ENCODE results near the gene TSPAN11.

TSPAN11 gene

GRCh38 chr12:30962047-30962446 lies 35.5 kb downstream of the TSPAN11 start:
- DNase-seq = no peak

GRCh38 chr12:30963709-30964564 lies 37.4 kb downstream of the TSPAN11 start:
- DNase-seq = no peak

GRCh38 chr12:30964896-30965612 lies 38.5 kb downstream of the TSPAN11 start:
- DNase-seq = no peak

GRCh38 chr12:30965613-30965985 lies 39.1 kb downstream of the TSPAN11 start:
- DNase-seq = no peak

- no peak for DNase-seq
Measured at GRCh38 chr12:30967026-30967425, 40.5 kb downstream of the TSPAN11 start.

- no peak for DNase-seq
Measured at GRCh38 chr12:30968211-30968610, 41.7 kb downstream of the TSPAN11 start.

- no peak for DNase-seq
Measured at GRCh38 chr12:30969006-30969405, 42.5 kb downstream of the TSPAN11 start.

GRCh38 chr12:30969606-30970395 lies 43.3 kb downstream of the TSPAN11 start:
- no peak for DNase-seq

GRCh38 chr12:30970559-30971197 lies 44.1 kb downstream of the TSPAN11 start:
- no peak for DNase-seq

- no peak for DNase-seq
Measured at GRCh38 chr12:30972035-30972434, 45.5 kb downstream of the TSPAN11 start.

GRCh38 chr12:30973175-30973574 lies 46.6 kb downstream of the TSPAN11 start:
- DNase-seq = no peak

- DNase-seq = no peak
Measured at GRCh38 chr12:30973830-30974229, 47.3 kb downstream of the TSPAN11 start.

GRCh38 chr12:30974746-30975500 lies 48.4 kb downstream of the TSPAN11 start:
- no peak for DNase-seq

GRCh38 chr12:30975581-30975980 lies 49.0 kb downstream of the TSPAN11 start:
- no peak for DNase-seq

- DNase-seq = no peak
Measured at GRCh38 chr12:30976206-30976605, 49.7 kb downstream of the TSPAN11 start.

- DNase-seq = no peak
Measured at GRCh38 chr12:30977124-30977523, 50.6 kb downstream of the TSPAN11 start.

- no peak for DNase-seq
Measured at GRCh38 chr12:30977537-30978349, 51.2 kb downstream of the TSPAN11 start.

GRCh38 chr12:30978639-30979038 lies 52.1 kb downstream of the TSPAN11 start:
- no peak for DNase-seq

GRCh38 chr12:30979371-30980259 lies 53.1 kb downstream of the TSPAN11 start:
- no peak for DNase-seq

Data from hematopoietic multipotent progenitor cell treated with erythropoietin and hydrocortisone succinate and interleukin-3 and kit ligand, for 8 days (in vitro differentiated cells).